OCI-LY1 (cell line): Measurements from ENCODE around the gene ARHGAP10.

Experiments used
- H2AFZ ChIP-seq: fragments of 200-600 bp; sonication (generic), shearing (Covaris generic); 2 replicates; pipeline ENCODE4 v1.6.0; 2014; ENCODE audit warnings: antibody characterized with exemption, mild to moderate bottlenecking, low read length
- H3F3A ChIP-seq: fragments of 200-600 bp; sonication (generic), shearing (Covaris generic); 2 replicates; pipeline ENCODE4 v1.6.0; 2014; ENCODE audit warnings: mild to moderate bottlenecking, antibody characterized with exemption, low read length, moderate library complexity; ENCODE audit not compliant: insufficient read depth
- H3K27ac ChIP-seq: fragments of 200-600 bp; sonication (generic); 2 replicates; pipeline ENCODE4 v1.5.1; 2014; ENCODE audit warnings: low read length, mixed run types, mild to moderate bottlenecking, low read depth; ENCODE audit not compliant: poor library complexity, severe bottlenecking
- H3K27me3 ChIP-seq: fragments of 200-600 bp; sonication (generic); 2 replicates; pipeline ENCODE4 v1.6.0; 2014; ENCODE audit warnings: antibody characterized with exemption, mild to moderate bottlenecking, low read length, moderate library complexity; ENCODE audit not compliant: insufficient read depth
- H3K36me3 ChIP-seq: fragments of 200-600 bp; sonication (generic); 2 replicates; pipeline ENCODE4 v1.6.1; 2014; ENCODE audit warnings: mild to moderate bottlenecking, antibody characterized with exemption, low read length, moderate library complexity, mixed read lengths; ENCODE audit not compliant: insufficient read depth
- H3K4me1 ChIP-seq: fragments of 200-600 bp; sonication (generic); 2 replicates; pipeline ENCODE4 v1.5.1; 2014; ENCODE audit warnings: mild to moderate bottlenecking, low read length, moderate library complexity; ENCODE audit not compliant: insufficient read depth, severe bottlenecking
- H3K4me2 ChIP-seq: fragments of 200-600 bp; sonication (generic), shearing (Covaris generic); 2 replicates; pipeline ENCODE4 v1.6.1; 2014; ENCODE audit warnings: low read length
- H3K4me3 ChIP-seq: fragments of 200-600 bp; sonication (generic); 2 replicates; pipeline ENCODE4 v1.5.1; 2014; ENCODE audit warnings: low read length, low read depth, mild to moderate bottlenecking, mixed read lengths; ENCODE audit not compliant: poor library complexity, severe bottlenecking
- H3K79me2 ChIP-seq: fragments of 200-600 bp; shearing (Covaris generic); 2 replicates; pipeline ENCODE4 v1.6.1; 2016; ENCODE audit warnings: mixed run types, low read length, mixed read lengths; ENCODE audit not compliant: insufficient read depth
- H3K9ac ChIP-seq: fragments of 200-600 bp; sonication (generic), shearing (Covaris generic); 2 replicates; pipeline ENCODE4 v1.6.1; 2014; ENCODE audit warnings: mild to moderate bottlenecking, low read length, mixed read lengths
- H3K9me2 ChIP-seq: fragments of 200-600 bp; sonication (generic), shearing (Covaris generic); 2 replicates; pipeline ENCODE4 v1.6.1; 2014; ENCODE audit warnings: low read depth, mild to moderate bottlenecking, low read length, mixed read lengths
- H3K9me3 ChIP-seq: fragments of 200-600 bp; shearing (Covaris generic); 2 replicates; pipeline ENCODE4 v1.6.1; 2014; ENCODE audit warnings: low read length, mixed read lengths
- H4K20me1 ChIP-seq: fragments of 200-600 bp; sonication (generic), shearing (Covaris generic); 2 replicates; pipeline ENCODE4 v1.6.0; 2016; ENCODE audit warnings: mild to moderate bottlenecking, low read length; ENCODE audit not compliant: insufficient read depth
- CTCF ChIP-seq: fragments of 200-600 bp; sonication (generic), shearing (Covaris generic); IDR thresholded peaks from 2 replicates; pipeline ENCODE4 v1.5.1; 2017; ENCODE audit warnings: mild to moderate bottlenecking, antibody characterized with exemption, low read length, moderate library complexity, mixed read lengths
- EZH2 ChIP-seq: fragments of 200-600 bp; sonication (generic), shearing (Covaris generic); IDR thresholded peaks from 2 replicates; pipeline ENCODE4 v1.8.0; 2017; ENCODE audit warnings: borderline replicate concordance, mixed run types, mild to moderate bottlenecking, antibody characterized with exemption, low read length, moderate library complexity, mixed read lengths

Gene ARHGAP10

GRCh38 chr4:147779451-147779850 lies 47.6 kb downstream of the ARHGAP10 start:
- Histone ChIP-seq H3K9ac (no peak overlapping the region), H3F3A (no peaks in the 10 kb centered on the region), H4K20me1 (no peaks in the 10 kb centered on the region), H3K36me3 (no peaks in the 10 kb centered on the region), H3K9me3 (no peaks in the 10 kb centered on the region), H3K4me3 (no peak overlapping the region), H3K27ac (no peak overlapping the region), H3K9me2 (no peaks in the 10 kb centered on the region), H3K27me3 (no peaks in the 10 kb centered on the region), H3K4me2 (no peak overlapping the region), H2AFZ (no peak overlapping the region), H3K4me1 (no peaks in the 10 kb centered on the region), H3K79me2 (no peaks in the 10 kb centered on the region)
- TF ChIP-seq CTCF (no peak), EZH2 (no peak)

- H3K9ac ChIP-seq, result no peak overlapping the region
- no peaks in the 10 kb centered on the region for H3K9me2 ChIP-seq
- no peak overlapping the region for H3K4me2 ChIP-seq
- no peaks in the 10 kb centered on the region for H3K9me3 ChIP-seq
- no peaks in the 10 kb centered on the region for H3K27me3 ChIP-seq
- H3K79me2 ChIP-seq, result no peaks in the 10 kb centered on the region
- H3K27ac ChIP-seq, result no peak overlapping the region
- TF ChIP-seq CTCF (no peak), EZH2 (no peak)
- no peak overlapping the region for H2AFZ ChIP-seq
- H3F3A ChIP-seq, result no peaks in the 10 kb centered on the region
- H3K4me1 ChIP-seq, result no peaks in the 10 kb centered on the region
- H3K4me3 ChIP-seq, result no peak overlapping the region
- H3K36me3 ChIP-seq, result no peaks in the 10 kb centered on the region
- H4K20me1 ChIP-seq, result no peaks in the 10 kb centered on the region
Measured at GRCh38 chr4:147780137-147780777, 48.4 kb downstream of the ARHGAP10 start.

- no peak overlapping the region for H2AFZ ChIP-seq
- no peak overlapping the region for H3K27ac ChIP-seq
- H3K9ac ChIP-seq, result no peak overlapping the region
- H3K36me3 ChIP-seq, result no peaks in the 10 kb centered on the region
- no peaks in the 10 kb centered on the region for H3F3A ChIP-seq
- H3K27me3 ChIP-seq, result no peaks in the 10 kb centered on the region
- H3K9me3 ChIP-seq, result no peaks in the 10 kb centered on the region
- no peaks in the 10 kb centered on the region for H3K9me2 ChIP-seq
- no peaks in the 10 kb centered on the region for H3K4me1 ChIP-seq
- H3K4me2 ChIP-seq, result no peak overlapping the region
- H3K4me3 ChIP-seq, result no peak overlapping the region
- H3K79me2 ChIP-seq, result no peaks in the 10 kb centered on the region
- no peak for TF ChIP-seq EZH2
- TF ChIP-seq CTCF, result no peak
- no peaks in the 10 kb centered on the region for H4K20me1 ChIP-seq
Measured at GRCh38 chr4:147782087-147782781, 50.3 kb downstream of the ARHGAP10 start.
